ENCODE data around the gene OGFOD2. TPM values are rescaled to one million over a fixed set of nuclear protein-coding genes. Genes with fewer than 3 reads are reported as not detected.

Gene OGFOD2
- total and polyA plus RNA-seq, 2 donors (not counting 1 experiment from before 2014, with no cell fraction given) = 26.7 to 99.3 TPM

GRCh38 chr12:122999986-123000420 lies 25.0 kb downstream of the OGFOD2 start:
- no peak overlapping the region for H3K4me3 Mint-ChIP-seq
- DNase-seq (no peak), ATAC-seq (ENCODE audit: low read depth) (no peak)
- Histone ChIP-seq H3K27ac (ENCODE audit: low read length in 2 of 2) (no peak overlapping the region), H3K36me3 (replicated peaks in 1 of 2; ENCODE audit: control extremely low read depth in 1 of 2, control insufficient read depth in 1 of 2, extremely low read depth in 1 of 2, insufficient read depth in 2 of 2, low read length in 1 of 2) (peaks cover 0 to 8% of the 10 kb centered on the region in 2 experiments), H3K9ac (ENCODE audit: low read length) (no peak overlapping the region), H4K20me1 (ENCODE audit: control insufficient read depth, insufficient read depth, low read length, poor library complexity, severe bottlenecking) (no peaks in the 10 kb centered on the region), H3K79me2 (ENCODE audit: control insufficient read depth, insufficient read depth, low read length) (no peaks in the 10 kb centered on the region), H3K4me1 (ENCODE audit: control insufficient read depth in 2 of 2, insufficient read depth in 2 of 2, low read length in 2 of 2) (no peaks in the 10 kb centered on the region), H3K9me3 (ENCODE audit: control extremely low read depth in 1 of 3, control insufficient read depth in 2 of 3, insufficient read depth in 1 of 3, low read length in 2 of 3) (no peaks in the 10 kb centered on the region), H3K4me2 (replicated peaks; ENCODE audit: low read depth, low read length, poor library complexity, severe bottlenecking) (no peak overlapping the region), H3K4me3 (ENCODE audit: control extremely low read depth in 1 of 5, extremely low read depth in 1 of 5, insufficient read depth in 1 of 5, low read depth in 2 of 5, low read length in 4 of 5) (no peak overlapping the region), H2AFZ (ENCODE audit: insufficient read depth, low read depth, low read length, poor library complexity, severe bottlenecking) (no peak overlapping the region), H3K27me3 (replicated peaks in 1 of 4; ENCODE audit: control extremely low read depth in 1 of 4, control insufficient read depth in 3 of 4, insufficient read depth in 4 of 4, low read length in 3 of 4) (no peaks in the 10 kb centered on the region)
- no peaks in the 10 kb centered on the region for H3K27me3 Mint-ChIP-seq
- ChIA-PET CTCF (no interaction called here), POLR2A (no interaction called here)
- WGBS (ENCODE audit: insufficient coverage) = 73% methylated on average over 18 of the region's 20 CpGs
- intact Hi-C loops (cut with micrococcal nuclease) = no loop called here
- TF ChIP-seq EZH2 (IDR thresholded peaks at IDR 0.05; ENCODE audit: borderline replicate concordance, insufficient read depth, low read depth, low read length, poor library complexity, severe bottlenecking) (no peak), CTCF (IDR thresholded peaks at IDR 0.05) (no peak)
- H3K27ac Mint-ChIP-seq = no peak overlapping the region
- no peaks in the 10 kb centered on the region for H3K9me3 Mint-ChIP-seq (ENCODE audit: insufficient read depth)
- H3K4me1 Mint-ChIP-seq = no peaks in the 10 kb centered on the region

- no peak overlapping the region for H3K4me3 Mint-ChIP-seq
- H3K27ac Mint-ChIP-seq = no peak overlapping the region
- Histone ChIP-seq H3K4me3 (ENCODE audit: control extremely low read depth in 1 of 5, extremely low read depth in 1 of 5, insufficient read depth in 1 of 5, low read depth in 2 of 5, low read length in 4 of 5) (no peak overlapping the region), H4K20me1 (ENCODE audit: control insufficient read depth, insufficient read depth, low read length, poor library complexity, severe bottlenecking) (no peaks in the 10 kb centered on the region), H2AFZ (ENCODE audit: insufficient read depth, low read depth, low read length, poor library complexity, severe bottlenecking) (no peak overlapping the region), H3K9me3 (ENCODE audit: control extremely low read depth in 1 of 3, control insufficient read depth in 2 of 3, insufficient read depth in 1 of 3, low read length in 2 of 3) (no peaks in the 10 kb centered on the region), H3K36me3 (replicated peaks in 1 of 2; ENCODE audit: control extremely low read depth in 1 of 2, control insufficient read depth in 1 of 2, extremely low read depth in 1 of 2, insufficient read depth in 2 of 2, low read length in 1 of 2) (peaks cover 0 to 8% of the 10 kb centered on the region in 2 experiments), H3K4me1 (ENCODE audit: control insufficient read depth in 2 of 2, insufficient read depth in 2 of 2, low read length in 2 of 2) (no peaks in the 10 kb centered on the region), H3K27me3 (replicated peaks in 1 of 4; ENCODE audit: control extremely low read depth in 1 of 4, control insufficient read depth in 3 of 4, insufficient read depth in 4 of 4, low read length in 3 of 4) (no peaks in the 10 kb centered on the region), H3K9ac (ENCODE audit: low read length) (no peak overlapping the region), H3K27ac (ENCODE audit: low read length in 2 of 2) (no peak overlapping the region), H3K79me2 (ENCODE audit: control insufficient read depth, insufficient read depth, low read length) (no peaks in the 10 kb centered on the region), H3K4me2 (replicated peaks; ENCODE audit: low read depth, low read length, poor library complexity, severe bottlenecking) (no peak overlapping the region)
- DNase-seq (no peak), ATAC-seq (ENCODE audit: low read depth) (no peak)
- intact Hi-C loops (cut with micrococcal nuclease) = no loop called here
- ChIA-PET POLR2A (no interaction called here), CTCF (no interaction called here)
- TF ChIP-seq CTCF (IDR thresholded peaks at IDR 0.05) (no peak), EZH2 (IDR thresholded peaks at IDR 0.05; ENCODE audit: borderline replicate concordance, insufficient read depth, low read depth, low read length, poor library complexity, severe bottlenecking) (no peak)
- H3K27me3 Mint-ChIP-seq = no peaks in the 10 kb centered on the region
- no peaks in the 10 kb centered on the region for H3K4me1 Mint-ChIP-seq
- no peaks in the 10 kb centered on the region for H3K9me3 Mint-ChIP-seq (ENCODE audit: insufficient read depth)
- WGBS (ENCODE audit: insufficient coverage) = 95% methylated on average over 10 of the region's 10 CpGs
Observed at GRCh38 chr12:123000578-123000977, 25.5 kb downstream of the OGFOD2 start.
